Type B pancreatic cell (in vitro differentiated cells): ENCODE data around the gene UBQLN4. TPM values are rescaled to one million over a fixed set of nuclear protein-coding genes. Genes with fewer than 3 reads are reported as not detected.
A peak's percentile ranks its signal among the peaks of the same experiment; 100 is the strongest.

Experiments used
- DNase-seq: peaks from one replicate; pipeline ENCODE4 v3.0.0; 2021; ENCODE audit warnings: mixed read lengths; ENCODE audit not compliant: unreplicated experiment; ENCODE audit errors: extremely low spot score
- H3K27ac Mint-ChIP-seq: 2 replicates; pipeline ENCODE4 v1.8.0; 2021; ENCODE audit warnings: mild to moderate bottlenecking, mixed read lengths
- H3K27me3 Mint-ChIP-seq: 2 replicates; pipeline ENCODE4 v1.8.0; 2021; ENCODE audit warnings: mixed read lengths
- H3K36me3 Mint-ChIP-seq: 2 replicates; pipeline ENCODE4 v1.8.0; 2021; ENCODE audit warnings: mixed read lengths
- H3K4me1 Mint-ChIP-seq: one replicate; pipeline ENCODE4 v1.8.0; 2021; ENCODE audit warnings: mixed read lengths; ENCODE audit not compliant: unreplicated experiment
- H3K4me3 Mint-ChIP-seq: 2 replicates; pipeline ENCODE4 v1.8.0; 2021; ENCODE audit warnings: mild to moderate bottlenecking, mixed read lengths
- H3K9me3 Mint-ChIP-seq: 2 replicates; pipeline ENCODE4 v1.8.0; 2021; ENCODE audit warnings: mixed read lengths
- CTCF ChIP-seq: fragments of 200-600 bp; sonication (generic); conservative IDR thresholded peaks from 2 replicates; pipeline ENCODE4 v1.5.0; 2021; ENCODE audit warnings: antibody characterized with exemption, mild to moderate bottlenecking
- total RNA-seq: library from RNA; stranded (reverse); gene quantifications from 2 replicates; pipeline ENCODE4 v1.2.1, GENCODE V29; 2021; ENCODE audit warnings: low replicate concordance

Gene UBQLN4
- total RNA-seq, 1 donor from 2014 or later, result 54.5 TPM

- Mint-ChIP-seq H3K27me3 (no peaks in the 10 kb centered on the region), H3K9me3 (no peaks in the 10 kb centered on the region), H3K36me3 (peaks cover 23% of the 10 kb centered on the region), H3K27ac (no peak overlapping the region), H3K4me1 (peaks cover 37% of the 10 kb centered on the region), H3K4me3 (no peak overlapping the region)
- TF ChIP-seq CTCF, result no peak
- DNase-seq, result no peak
Measured at GRCh38 chr1:156070548-156070947, 16.9 kb upstream of the UBQLN4 start.

- Mint-ChIP-seq H3K4me1 (peaks cover 37% of the 10 kb centered on the region), H3K27ac (no peak overlapping the region), H3K9me3 (no peaks in the 10 kb centered on the region), H3K4me3 (no peak overlapping the region), H3K27me3 (no peaks in the 10 kb centered on the region), H3K36me3 (peaks cover 17% of the 10 kb centered on the region)
- TF ChIP-seq CTCF, result no peak
- no peak for DNase-seq
Measured at GRCh38 chr1:156069490-156070455, 16.2 kb upstream of the UBQLN4 start.

GRCh38 chr1:156067262-156067661, 13.7 kb upstream of the UBQLN4 start:
- Mint-ChIP-seq H3K36me3 (peaks cover 7% of the 10 kb centered on the region), H3K4me1 (peaks cover 32% of the 10 kb centered on the region), H3K27ac (no peak overlapping the region), H3K4me3 (no peak overlapping the region), H3K9me3 (no peaks in the 10 kb centered on the region), H3K27me3 (no peaks in the 10 kb centered on the region)
- no peak for DNase-seq
- no peak for TF ChIP-seq CTCF

- Mint-ChIP-seq H3K27ac (peak overlapping the region; percentile 68), H3K36me3 (peaks cover 6% of the 10 kb centered on the region), H3K27me3 (no peaks in the 10 kb centered on the region), H3K9me3 (no peaks in the 10 kb centered on the region), H3K4me1 (peaks cover 36% of the 10 kb centered on the region), H3K4me3 (no peak overlapping the region)
- DNase-seq, result no peak
- TF ChIP-seq CTCF, result no peak
Measured at GRCh38 chr1:156065871-156066270, 12.3 kb upstream of the UBQLN4 start.

- Mint-ChIP-seq H3K4me3 (peak overlapping the region; percentile 5), H3K27ac (peak overlapping the region; percentile 24), H3K27me3 (no peaks in the 10 kb centered on the region), H3K36me3 (peaks cover 6% of the 10 kb centered on the region), H3K4me1 (peaks cover 37% of the 10 kb centered on the region), H3K9me3 (no peaks in the 10 kb centered on the region)
- no peak for TF ChIP-seq CTCF
- no peak for DNase-seq
Measured at GRCh38 chr1:156065212-156065611, 11.6 kb upstream of the UBQLN4 start.
